Measurements from ENCODE around the gene ANAPC1.
"Not testable (repeated sequence)": the region's sequence is repeated elsewhere in the genome, so short reads cannot be mapped to it uniquely, and the experiment has no call there.

The ANAPC1 gene

DNA sequence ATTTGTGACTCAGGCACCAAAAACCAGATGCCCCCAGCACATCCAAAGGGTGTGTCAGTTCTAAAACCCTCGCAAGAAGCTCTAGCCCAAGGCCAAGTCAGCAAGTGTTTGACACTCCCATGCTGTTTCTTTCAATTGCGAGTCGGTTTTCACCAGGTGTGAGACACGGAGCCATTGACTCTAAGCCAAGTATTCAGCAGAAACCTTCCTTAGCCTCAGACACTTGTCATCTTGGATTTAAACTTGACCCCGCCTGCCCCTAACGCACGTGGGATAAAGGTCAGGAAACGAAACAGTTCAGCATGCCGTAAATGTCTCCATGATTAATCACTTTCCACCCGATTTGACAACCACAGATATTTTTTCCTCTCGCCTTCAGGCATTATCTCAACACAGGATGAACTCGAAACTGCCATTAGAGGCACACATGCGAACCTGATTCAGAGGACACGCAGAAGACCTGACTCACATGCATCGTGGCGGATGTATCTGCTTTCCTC, 156.3 kb downstream of the ANAPC1 start:
- not testable (repeated sequence) for DNase-seq

DNA sequence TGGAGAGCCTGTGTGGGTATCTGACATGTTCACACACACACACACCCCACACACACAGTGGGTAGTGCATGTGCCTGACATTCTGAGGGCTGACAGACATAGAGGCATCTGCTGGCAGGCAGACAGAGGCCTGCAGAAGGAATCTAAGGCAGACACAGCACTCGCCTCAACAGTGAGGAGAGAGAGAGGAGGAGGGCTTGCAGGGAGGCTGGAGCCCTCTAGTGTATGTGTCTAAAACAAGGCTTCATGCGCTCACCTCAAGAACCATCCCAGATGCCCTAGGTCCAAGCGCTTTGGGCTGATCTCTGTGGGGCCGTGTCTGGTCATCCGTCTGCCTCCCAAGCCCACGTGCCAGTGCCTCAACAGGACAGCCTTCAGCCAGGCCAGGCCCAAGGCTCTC, 158.3 kb downstream of the ANAPC1 start:
- DNase-seq, result peak; percentile 27

DNA sequence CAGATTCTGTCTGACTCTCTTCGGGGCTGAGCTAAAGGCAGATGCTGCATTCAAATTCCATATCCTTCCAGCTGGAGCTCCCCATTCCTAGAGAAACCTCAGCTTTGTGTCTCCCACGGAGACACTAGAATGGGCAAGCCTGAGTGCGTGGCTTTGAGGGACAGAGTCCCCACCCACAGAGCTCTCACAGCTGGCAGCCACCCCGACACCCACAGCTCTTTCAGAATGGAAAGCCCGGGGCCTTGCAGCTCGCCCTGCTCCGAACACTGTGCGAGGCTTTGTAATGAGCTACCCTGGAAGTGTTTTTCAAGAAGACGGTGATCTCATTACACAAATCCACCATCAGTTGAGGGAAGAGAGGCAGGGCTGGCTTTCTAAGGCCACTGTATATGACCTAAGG, 164.4 kb downstream of the ANAPC1 start:
- not testable (repeated sequence) for DNase-seq
